Measurements from ENCODE around the gene RAPH1.
"Not testable (repeated sequence)": the region's sequence is repeated elsewhere in the genome, so short reads cannot be mapped to it uniquely, and the experiment has no call there.

RAPH1 gene

DNA sequence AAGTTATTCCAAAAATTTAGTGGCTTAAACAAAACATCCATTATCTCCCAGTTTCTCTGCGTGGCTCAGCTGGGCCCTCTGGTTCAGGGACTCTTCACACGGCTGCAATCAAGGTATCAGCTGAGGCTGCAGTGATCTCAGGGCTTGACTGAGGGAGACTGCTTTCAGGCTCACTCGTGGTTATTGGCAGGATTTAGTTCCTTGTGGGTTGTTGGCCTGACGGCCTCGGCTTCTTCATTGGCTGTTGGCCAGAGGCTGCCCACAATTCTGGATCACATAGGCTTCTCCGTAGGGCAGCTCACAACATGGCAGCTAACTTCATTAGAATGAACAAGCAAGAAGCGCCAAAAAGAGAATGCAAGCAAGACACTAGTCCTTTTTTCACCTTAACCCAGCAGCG lies 116.8 kb downstream of the RAPH1 start:
- DNase-seq: no peak

DNA sequence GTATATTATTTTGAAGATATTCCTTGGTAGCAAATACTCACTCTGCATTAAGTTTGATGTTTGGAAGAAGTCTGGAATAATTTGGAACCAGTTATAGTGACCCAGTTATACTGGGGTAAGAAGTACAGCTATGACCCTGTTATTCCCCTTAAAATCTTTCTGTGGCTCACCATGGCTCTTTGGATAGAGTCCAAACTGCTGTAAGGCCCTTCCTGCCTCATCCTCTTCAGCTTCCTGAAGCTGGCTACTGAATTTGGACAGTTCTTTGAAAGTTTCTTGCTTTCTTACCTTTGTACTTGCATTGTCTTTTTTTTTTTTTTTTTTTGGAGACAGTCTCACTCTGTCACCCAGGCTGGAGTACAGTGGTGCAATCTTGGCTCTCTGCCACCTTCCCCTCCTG lies 121.3 kb downstream of the RAPH1 start:
- DNase-seq: no peak

DNA sequence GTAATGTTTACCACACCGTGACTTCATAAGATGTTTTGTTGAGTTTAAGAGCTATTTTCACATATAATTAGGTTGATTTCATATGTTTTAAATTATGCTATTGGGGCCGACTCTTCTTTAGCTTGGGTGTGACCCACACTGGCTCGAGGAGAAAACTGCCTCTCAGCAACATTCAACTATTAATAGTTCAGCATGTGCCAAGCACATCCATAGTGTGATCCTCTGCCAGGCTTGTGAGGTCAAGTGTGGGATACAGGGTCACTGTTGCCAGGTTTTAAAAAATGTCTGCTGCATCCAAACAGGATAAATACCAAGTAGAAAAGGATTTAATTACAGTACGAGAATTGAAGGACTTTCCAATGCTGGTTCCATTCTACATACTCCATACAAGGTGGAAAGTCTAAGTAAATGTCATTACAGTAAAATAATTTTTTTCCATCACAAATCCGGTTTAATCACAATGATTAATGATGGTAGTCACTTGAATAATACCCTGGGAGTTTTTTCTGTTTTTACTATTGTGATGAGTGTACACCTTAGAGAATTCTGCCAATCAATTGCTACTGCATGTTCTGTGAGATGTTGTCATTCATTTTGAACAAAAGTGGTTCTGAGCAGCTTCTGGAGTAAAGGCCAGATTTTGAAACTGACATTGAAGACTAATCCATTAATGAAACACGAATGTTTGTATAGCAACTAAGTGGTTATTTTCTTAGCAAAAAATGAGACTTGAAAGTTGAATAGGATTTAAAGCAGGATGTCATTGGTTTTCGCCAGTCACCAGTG lies 122.4 kb downstream of the RAPH1 start:
- DNase-seq: no peak

DNA sequence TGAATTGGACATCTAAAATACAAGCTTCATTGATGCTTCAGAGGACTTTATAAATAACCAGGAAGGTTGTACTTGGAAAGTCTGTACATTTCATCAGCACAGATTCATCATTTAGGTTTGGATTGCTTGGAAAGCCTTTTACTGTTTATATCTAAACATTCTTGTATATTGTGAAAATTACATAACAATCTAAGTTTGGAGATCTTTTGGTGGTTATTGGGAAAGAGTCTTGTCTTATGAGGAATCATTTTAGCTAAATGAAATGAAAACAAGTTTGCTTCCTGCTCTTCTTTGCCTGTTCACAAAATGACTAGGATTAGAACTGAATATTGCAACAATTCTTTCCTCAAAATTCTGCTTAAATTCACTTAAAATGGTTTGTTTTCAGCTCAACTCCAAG lies 127.6 kb downstream of the RAPH1 start:
- DNase-seq: no peak

DNA sequence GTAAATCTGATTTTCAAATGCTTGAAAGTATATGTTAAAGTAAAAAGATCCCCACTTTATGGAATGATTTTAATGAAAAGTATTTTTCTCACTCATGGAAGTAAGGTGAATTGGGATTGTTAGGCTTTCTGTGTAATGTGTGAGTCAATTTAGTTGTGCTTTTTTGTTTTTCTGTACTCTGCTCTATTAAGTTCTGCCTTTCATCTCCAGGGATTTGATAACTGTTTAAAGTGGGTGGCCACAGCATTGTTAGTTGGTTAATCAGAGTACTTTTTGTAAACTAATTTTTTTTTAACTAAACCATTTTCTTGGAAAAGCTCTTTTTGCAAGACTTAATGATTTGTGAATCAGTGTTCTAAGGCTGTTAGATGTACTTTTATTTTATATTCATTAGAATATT lies 130.1 kb downstream of the RAPH1 start:
- DNase-seq: no peak

DNA sequence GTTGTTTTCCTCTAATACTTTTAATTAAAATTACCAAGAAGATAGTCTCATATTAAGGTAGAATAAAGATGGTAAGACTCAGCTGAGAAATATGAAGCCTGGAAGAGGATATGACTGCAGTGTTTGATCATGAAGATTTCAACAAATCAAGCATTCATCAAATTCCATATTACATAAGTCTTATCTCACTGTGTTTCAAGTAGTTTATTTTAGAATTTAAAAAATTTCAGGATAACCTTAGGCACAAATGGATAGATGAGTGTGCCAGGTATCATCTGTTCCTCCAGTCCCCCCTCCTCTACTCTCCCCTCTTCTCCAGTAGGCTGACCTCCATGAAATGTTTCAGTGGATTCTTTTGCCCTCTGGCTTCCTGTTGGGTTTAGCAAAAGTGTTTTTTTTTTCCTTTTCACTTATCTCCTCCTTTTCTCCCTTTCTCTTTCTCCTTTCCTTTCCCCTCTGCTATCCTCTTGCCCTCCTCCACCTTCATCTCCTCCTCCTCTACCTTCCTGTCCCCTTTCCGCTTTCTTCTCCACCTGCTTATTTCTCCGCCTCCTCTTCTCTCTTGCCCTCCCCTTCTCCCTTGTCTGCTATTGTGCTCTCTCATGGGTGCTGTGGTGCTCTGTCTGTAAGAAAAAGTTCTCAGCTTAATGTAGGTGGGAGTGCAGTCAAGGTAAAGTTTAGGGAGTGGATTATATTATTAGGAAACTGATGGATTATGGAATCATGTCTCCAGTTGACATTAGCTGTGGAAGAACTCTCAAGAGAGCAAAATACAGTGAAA lies 134.1 kb downstream of the RAPH1 start:
- no peak for DNase-seq

DNA sequence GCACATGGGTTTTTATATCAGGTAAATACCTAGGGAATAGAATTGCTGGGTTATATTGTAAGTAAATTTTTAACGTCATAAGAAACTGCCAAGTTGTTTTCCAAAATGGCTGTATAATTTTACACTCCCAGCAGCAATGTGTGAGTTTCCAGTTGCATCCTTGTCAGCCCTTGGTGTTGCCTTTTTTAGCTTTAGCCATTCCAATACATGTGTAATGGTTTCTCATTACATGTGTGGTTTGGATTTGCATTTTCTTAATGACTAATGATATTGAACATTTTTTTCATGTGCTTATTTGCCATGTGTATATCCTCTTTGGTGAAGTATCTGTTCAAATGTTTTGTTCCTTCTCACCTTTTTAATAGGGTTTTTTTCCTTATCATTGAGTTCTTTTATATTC lies 136.1 kb downstream of the RAPH1 start:
- no peak for DNase-seq

DNA sequence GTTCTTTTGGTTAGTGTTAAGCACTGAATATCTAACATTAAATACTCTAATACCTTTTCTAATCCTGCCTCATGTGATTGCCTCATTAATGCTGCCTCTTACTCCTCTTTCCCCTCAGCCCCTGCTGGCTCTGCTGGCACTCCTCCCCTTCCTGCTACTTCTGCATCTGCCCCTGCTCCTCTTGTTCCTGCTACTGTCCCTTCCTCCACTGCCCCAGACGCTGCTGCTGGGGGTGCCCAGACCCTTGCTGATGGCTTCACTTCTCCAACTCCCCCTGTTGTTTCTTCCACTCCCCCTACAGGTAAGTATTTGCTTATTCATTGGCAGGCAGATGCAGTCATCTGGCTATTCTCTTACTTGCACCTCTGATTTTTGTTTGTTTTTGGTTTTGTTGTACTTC lies 138.4 kb downstream of the RAPH1 start:
- DNase-seq: no peak

DNA sequence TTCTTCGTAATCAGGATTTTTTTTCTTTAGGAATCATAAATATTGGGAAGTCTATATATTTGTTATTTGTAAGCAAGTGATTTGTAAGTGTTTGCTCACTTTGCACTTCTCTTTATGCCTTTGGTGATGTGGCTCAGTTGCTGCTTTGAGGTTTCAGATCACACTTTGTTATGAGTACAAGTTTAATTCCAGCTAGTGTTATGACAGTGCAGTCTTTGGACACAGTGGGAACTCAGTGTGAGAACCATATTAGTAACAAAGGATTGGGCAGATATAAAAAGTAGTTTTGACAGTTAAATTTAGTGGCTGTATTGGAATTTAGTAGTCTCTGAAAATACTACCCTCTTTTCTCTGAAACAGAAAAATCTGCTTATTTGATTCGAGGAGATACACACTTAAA lies 139.2 kb downstream of the RAPH1 start:
- DNase-seq: no peak

DNA sequence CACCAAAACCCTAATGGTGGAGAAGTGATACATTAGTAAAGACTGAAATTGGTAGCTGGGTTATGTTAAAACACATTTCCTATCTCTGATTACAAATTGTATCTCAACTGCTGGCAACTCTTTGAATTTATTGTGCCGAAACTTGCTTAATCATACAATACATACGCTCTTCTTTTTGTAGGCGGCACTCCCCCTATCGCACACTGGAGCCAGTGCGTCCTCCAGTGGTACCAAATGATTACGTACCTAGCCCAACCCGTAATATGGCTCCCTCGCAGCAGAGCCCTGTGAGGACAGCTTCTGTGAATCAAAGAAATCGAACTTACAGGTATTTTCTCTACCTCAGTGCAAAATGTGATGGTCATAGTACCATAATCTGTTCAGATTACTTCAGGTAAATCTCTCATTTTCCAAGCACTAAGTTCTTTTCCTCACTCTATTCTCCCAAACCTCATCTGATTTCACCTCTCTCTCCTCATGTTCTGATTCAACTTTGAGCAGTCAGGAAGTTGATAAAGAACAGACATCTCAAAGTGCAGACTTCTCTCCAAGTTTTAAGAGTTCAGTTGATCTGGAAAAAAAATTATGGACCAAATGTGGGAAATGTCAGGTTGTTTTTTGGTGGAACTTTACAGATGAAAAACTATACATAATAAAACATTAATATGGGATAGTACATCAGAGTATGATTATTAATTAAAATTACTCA lies 140.4 kb downstream of the RAPH1 start:
- DNase-seq: no peak

DNA sequence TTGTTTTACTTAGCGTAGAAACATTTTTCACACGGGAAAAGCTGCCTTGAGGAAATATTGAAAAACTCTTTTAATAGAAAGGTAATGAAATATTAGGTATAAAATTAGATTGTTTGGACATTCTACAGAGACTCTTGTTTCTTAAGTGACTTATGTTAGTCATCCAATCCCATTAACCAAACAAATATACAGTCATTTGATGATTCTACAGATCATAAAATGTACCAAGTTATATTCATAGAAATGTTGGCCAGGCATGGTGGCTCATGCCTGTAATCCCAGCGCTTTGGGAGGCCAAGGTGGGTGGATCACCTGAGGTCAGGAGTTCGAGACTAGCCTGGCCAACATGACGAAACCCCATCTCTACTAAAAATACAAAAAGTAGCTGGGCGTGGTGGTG lies 146.9 kb downstream of the RAPH1 start:
- not testable (repeated sequence) for DNase-seq

DNA sequence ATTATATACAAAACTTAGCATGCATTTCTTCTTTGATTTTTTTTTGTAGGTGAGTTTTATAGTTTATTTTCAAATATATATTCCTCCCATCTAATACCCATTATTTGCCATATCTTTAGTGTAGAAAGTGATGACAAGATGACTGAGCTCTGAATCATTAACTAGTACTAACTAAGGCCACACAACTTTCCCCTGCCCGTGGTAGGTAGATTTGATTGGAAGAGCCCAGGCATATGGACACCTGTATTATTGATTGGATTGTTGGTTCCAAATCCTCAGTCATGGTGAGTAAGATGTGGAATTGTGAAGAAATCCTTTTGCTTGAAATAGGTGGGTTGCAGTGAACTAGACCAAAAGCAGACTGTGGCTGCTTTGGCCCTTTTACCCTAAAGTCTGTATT lies 152.1 kb downstream of the RAPH1 start:
- DNase-seq: no peak

DNA sequence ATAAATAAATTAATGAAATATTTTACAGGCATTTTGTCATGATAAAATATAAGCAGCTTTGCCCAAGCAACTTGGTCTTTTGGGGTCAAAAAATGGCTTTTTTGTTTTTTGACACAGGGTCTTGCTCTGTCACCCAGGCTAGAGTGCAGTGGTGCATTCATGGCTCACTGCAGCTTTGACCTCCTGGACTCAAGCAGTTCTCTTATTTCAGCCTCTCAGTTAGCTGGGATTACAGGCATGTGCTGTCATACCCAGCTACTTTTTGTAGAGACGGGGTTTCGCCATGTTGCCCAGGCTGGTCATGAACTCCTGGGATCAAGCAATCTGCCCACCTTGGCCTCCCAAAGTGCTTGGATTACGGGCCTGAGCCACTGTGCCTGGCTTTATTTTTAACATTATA lies 155.9 kb downstream of the RAPH1 start:
- no peak for DNase-seq

DNA sequence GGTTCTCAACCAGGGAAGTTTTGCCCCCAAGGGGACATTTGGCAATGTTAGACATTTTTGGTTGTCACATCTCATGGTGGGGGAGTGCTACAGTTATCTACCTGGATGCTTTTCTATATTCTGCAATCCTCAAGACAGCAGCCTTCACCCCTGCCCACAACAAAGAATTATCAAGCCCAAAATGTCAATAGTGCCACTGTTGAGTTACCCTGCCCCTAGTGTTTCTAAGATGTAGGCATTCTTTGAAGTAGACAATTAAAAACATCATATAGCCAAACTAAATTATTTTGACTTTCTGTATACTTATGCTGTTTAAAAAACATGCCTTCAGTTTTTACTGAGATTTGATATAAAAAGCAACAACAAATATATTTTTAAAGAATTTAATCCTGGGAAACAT lies 158.9 kb downstream of the RAPH1 start:
- no peak for DNase-seq

DNA sequence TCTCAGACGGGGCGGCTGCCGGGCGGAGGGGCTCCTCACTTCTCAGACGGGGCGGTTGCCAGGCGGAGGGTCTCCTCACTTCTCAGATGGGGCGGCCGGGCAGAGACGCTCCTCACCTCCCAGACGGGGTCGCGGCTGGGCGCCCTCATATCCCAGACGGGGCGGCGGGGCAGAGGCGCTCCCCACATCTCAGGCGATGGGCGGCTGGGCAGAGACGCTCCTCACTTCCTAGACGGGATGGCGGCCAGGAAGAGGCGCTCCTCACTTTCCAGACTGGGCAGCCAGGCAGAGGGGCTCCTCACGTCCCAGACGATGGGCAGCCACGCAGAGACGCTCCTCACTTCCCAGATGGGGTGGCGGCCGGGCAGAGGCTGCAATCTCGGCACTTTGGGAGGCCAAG lies 162.4 kb downstream of the RAPH1 start:
- not testable (repeated sequence) for DNase-seq

DNA sequence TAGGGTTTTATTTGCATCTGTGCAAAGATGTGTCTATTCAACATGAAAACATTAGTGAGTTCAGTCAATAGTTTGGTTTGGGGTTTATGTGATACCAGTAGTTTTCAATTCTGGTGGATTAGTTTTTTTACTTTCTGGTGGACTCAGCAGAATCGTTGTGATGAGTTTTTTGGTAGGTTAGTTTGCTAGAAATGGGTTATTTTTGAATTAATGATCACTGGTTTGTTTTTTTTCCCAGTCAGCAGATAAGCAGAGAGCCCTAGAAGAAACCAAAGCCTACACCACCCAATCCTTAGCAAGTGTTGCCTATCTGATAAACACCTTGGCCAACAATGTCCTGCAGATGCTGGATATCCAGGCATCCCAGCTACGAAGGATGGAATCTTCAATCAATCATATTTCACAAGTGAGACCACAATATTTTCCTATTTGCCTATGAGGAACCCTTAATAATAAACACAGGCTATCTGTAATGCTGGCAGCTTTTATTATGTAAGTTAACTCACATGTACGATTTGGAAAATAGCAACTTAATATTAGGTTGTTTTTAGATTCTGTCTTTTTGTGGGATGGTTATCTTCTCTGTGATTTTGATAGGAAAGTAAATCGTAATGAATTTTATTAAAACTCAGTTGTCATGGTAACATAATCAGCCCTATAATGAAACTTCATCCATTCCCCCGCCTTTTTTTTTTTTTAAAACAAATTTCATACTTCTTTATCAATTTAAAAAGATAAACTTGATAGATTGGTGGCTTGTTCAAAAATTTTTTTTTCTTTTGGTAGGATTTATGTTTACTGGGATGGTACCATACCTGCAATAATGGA lies 168.2 kb downstream of the RAPH1 start:
- no peak for DNase-seq

DNA sequence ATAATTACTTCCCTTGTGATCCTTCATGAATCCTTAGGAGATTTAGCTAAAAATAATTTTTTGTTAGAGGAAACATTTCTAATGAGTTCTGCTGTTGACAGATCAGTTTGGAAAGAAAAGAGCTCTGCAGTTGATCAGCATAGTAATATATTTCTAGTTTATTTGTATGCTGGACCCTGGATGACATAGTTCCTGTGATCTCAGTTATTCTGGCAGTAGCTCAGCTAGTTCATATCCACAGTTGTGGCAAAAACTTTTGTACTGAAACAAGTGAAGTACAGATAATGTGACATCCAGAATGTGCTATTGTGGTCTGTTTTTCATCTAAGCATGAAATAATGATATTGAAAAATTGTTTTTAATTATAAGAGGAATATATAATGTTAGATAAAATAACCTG lies 173.2 kb downstream of the RAPH1 start:
- DNase-seq: no peak

DNA sequence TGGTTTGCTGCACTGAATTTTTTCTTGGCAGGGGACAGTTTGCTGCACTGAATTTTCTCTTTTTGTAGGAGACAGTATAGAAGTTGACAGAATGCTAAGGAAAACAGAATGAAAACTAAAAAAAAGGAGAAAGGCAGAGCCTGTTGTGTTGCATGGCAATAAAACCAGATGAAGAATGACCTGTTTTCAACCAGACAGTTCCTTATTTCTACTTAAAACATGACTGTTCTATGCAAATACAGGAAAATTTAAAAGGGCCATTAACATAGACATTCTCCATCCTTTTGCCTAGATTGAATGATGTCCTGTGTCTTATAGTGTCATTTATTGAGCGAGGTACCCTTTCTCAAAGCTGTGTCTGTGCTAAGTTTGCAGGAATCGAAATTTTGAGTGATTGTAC lies 173.6 kb downstream of the RAPH1 start:
- DNase-seq: no peak

DNA sequence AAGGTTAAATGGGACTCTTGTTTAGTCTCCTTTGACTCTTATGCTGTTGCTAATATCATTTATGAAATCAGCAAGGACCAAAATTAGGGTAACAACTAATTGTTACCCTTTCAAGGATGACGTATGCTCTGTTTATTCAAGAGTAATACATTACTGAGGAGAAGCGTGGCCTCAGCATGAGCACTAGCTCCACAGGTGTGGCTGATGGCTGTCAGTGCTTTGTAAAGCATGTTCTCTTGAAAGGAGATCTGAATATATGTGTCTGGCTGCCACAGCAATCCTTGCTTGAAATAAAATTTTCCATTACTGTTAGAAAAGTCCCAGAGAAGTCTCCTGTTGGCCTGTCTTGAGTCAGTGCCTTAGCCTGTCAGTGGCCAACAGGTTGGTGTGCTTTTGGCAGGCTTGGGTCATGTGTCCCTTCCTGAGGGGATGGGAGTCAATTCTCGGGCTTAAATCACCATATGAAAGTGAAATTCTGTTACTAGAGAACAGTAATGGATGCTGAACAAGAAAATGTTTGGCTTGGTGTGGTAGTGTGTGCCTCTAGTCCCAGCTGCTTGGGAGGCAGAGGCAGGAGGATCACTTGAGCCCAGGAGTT lies 174.2 kb downstream of the RAPH1 start:
- no peak for DNase-seq

DNA sequence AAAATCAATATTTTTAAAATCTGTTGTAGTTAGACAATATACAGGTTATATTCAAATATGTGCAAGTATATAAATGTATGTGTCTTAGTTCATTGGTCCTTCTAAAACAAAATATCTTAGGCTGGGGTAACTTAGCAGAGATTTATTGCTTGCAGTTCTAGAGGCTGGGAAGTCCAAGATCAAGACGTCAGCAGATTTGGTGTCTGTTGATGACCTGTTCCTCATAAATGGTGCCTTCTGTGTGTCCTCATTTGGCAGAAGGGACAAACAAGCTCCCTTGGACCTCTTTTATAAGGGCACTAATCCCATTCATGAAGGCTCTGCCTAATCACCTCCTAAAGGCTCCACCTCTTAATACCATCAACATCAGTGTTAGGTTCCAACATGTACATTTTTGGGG lies 175.7 kb downstream of the RAPH1 start:
- no peak for DNase-seq

DNA sequence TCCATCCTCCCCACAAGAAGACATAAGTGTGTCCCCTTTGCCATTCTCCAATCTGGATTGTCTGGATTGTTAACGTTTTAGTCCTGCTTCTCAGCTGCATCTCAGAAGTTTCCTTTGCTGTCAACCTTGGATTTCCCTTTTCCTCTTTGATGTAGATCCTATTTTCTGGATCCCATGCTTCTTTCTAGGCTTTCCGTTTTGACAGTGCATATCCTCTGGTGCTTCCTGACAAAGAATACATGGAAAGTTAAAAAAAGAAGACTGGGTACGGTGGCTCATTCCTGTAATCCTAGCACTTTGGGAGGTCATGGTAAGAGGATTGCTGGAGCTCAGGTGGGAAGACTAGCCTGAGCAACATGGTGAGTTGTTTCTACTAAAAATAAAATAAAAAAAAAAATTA lies 180.1 kb downstream of the RAPH1 start:
- no peak for DNase-seq

DNA sequence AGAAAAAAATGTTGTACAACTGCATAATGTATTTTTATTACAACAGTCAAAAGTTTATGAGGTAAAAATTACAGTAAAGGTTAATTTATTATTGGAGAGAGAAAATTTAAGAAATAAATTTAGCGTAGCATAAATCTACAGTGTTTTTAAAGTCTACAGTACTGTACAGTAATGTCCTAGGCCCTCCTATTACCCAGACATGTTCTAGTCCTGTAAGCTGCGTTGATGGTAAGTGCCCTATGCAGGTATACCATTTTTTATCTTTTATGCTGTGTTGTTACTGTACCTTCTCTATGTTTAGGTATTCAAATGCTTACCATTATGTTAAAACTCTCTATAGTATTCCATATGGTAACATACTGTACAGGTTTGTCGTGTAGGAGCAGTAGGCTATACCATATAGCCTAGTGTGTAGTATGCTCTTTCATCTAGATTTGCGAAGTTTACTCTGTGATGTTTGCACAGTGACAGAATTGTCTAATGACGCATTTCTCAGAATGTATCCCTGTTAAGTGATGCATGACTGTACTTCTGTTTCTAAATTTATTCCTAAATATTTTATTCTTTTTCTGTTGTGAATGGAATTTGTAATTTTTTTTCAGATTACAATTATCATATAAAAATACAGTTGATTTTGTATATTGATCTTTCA lies 182.4 kb downstream of the RAPH1 start:
- DNase-seq: no peak

All from bone marrow (tissue), 2 donors.